ENCODE results near the gene TRIM9. TPM values are rescaled to one million over a fixed set of nuclear protein-coding genes. Genes with fewer than 3 reads are reported as not detected.

Gene TRIM9
- total RNA-seq, 1 donor from 2014 or later: 8.9 TPM

- Mint-ChIP-seq H3K4me3 (no peak overlapping the region), H3K9me3 (no peaks in the 10 kb centered on the region), H3K4me1 (peaks cover 18% of the 10 kb centered on the region), H3K27me3 (ENCODE audit: low read depth) (peaks cover 49% of the 10 kb centered on the region), H3K27ac (no peak overlapping the region), H3K36me3 (no peaks in the 10 kb centered on the region)
- TF ChIP-seq CTCF (IDR thresholded peaks at IDR 0.05; ENCODE audit: unreplicated experiment): no peak
- DNase-seq (ENCODE audit: low spot score in 2 of 2, unreplicated experiment in 2 of 2): no peak
Measured at GRCh38 chr14:51089278-51089677, 5.6 kb downstream of the TRIM9 start.

- no peak for TF ChIP-seq CTCF (IDR thresholded peaks at IDR 0.05; ENCODE audit: unreplicated experiment)
- no peaks in the 10 kb centered on the region for H3K36me3 Mint-ChIP-seq
- H3K4me3 Mint-ChIP-seq: no peak overlapping the region
- H3K4me1 Mint-ChIP-seq: peaks cover 3% of the 10 kb centered on the region
- peaks cover 26% of the 10 kb centered on the region for H3K27me3 Mint-ChIP-seq (ENCODE audit: low read depth)
- no peak overlapping the region for H3K27ac Mint-ChIP-seq
- H3K9me3 Mint-ChIP-seq: no peaks in the 10 kb centered on the region
- no peak for DNase-seq (ENCODE audit: low spot score in 2 of 2, unreplicated experiment in 2 of 2)
Measured at GRCh38 chr14:51087031-51087441, 7.9 kb downstream of the TRIM9 start.

GRCh38 chr14:51086044-51086443, 8.9 kb downstream of the TRIM9 start:
- peaks cover 18% of the 10 kb centered on the region for H3K27me3 Mint-ChIP-seq (ENCODE audit: low read depth)
- peaks cover 4% of the 10 kb centered on the region for H3K4me1 Mint-ChIP-seq
- no peak overlapping the region for H3K4me3 Mint-ChIP-seq
- no peak for DNase-seq (ENCODE audit: low spot score in 2 of 2, unreplicated experiment in 2 of 2)
- H3K36me3 Mint-ChIP-seq: no peaks in the 10 kb centered on the region
- no peak for TF ChIP-seq CTCF (IDR thresholded peaks at IDR 0.05; ENCODE audit: unreplicated experiment)
- no peaks in the 10 kb centered on the region for H3K9me3 Mint-ChIP-seq
- no peak overlapping the region for H3K27ac Mint-ChIP-seq

GRCh38 chr14:51084962-51085361, 9.9 kb downstream of the TRIM9 start:
- Mint-ChIP-seq H3K4me3 (no peak overlapping the region), H3K9me3 (no peaks in the 10 kb centered on the region), H3K27me3 (ENCODE audit: low read depth) (peaks cover 17% of the 10 kb centered on the region), H3K27ac (no peak overlapping the region), H3K4me1 (peaks cover 13% of the 10 kb centered on the region), H3K36me3 (no peaks in the 10 kb centered on the region)
- DNase-seq (ENCODE audit: low spot score in 2 of 2, unreplicated experiment in 2 of 2): no peak
- no peak for TF ChIP-seq CTCF (IDR thresholded peaks at IDR 0.05; ENCODE audit: unreplicated experiment)

- Mint-ChIP-seq H3K27me3 (ENCODE audit: low read depth) (peaks cover 15% of the 10 kb centered on the region), H3K36me3 (no peaks in the 10 kb centered on the region), H3K4me1 (peaks cover 16% of the 10 kb centered on the region)
Measured at GRCh38 chr14:51084507-51084906, 10.4 kb downstream of the TRIM9 start.

More at GRCh38 chr14:51084507-51084906, 10.4 kb downstream of the TRIM9 start:
- TF ChIP-seq CTCF (IDR thresholded peaks at IDR 0.05; ENCODE audit: unreplicated experiment): no peak
- Mint-ChIP-seq H3K9me3 (no peaks in the 10 kb centered on the region), H3K27ac (no peak overlapping the region), H3K4me3 (no peak overlapping the region)
- no peak for DNase-seq (ENCODE audit: low spot score in 2 of 2, unreplicated experiment in 2 of 2)

Data from mesothelial cell of epicardium (in vitro differentiated cells).